Measurements from ENCODE around the gene PRR15.

DNA sequence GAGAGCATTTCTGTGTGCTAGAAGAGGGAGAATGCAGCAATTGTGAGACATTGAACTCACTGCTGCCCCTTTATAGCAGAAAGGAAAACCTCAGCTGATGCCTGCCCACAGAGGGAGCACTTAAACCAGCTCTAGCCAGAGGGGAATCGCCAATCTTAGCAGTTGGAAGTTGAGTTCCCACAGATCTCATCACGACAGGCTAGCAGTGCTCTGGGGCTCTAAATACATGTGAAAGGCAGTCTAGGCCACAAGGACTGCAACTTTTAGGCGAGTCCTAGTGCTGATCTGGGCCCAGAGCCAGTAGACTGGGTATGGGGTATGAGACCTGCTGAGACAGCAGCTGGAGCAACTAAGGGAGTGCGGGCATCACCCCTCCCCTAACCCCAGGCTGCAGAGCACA lies 25.2 kb upstream of the PRR15 start:
- TF ChIP-seq RAD21 (IDR thresholded peaks at IDR 0.05; ENCODE audit: low read length) (no peak), FOS (IDR thresholded peaks at IDR 0.05; ENCODE audit: low read depth, low read length) (no peak), CTCF (conservative IDR thresholded peaks at IDR 0.05; ENCODE audit: low read depth, low read length) (no peak)
